SK-N-MC (cell line): ENCODE measurements around the gene OSBPL1A.

Experiments
- DNase-seq: peaks from one replicate; pipeline ENCODE4 v3.0.0-alpha.2; 2011; ENCODE audit warnings: low read depth, low spot score
- H3K27ac ChIP-seq: fragments of 200-600 bp; sonication (generic); 2 replicates; pipeline ENCODE4 v1.5.1; 2016; ENCODE audit warnings: mixed run types
- H3K36me3 ChIP-seq: fragments of 200-600 bp; sonication (generic); 2 replicates; pipeline ENCODE4 v1.6.1; 2017; ENCODE audit warnings: antibody characterized with exemption, low read length, mixed read lengths; ENCODE audit not compliant: insufficient read depth
- H3K4me3 ChIP-seq: fragments of 200-600 bp; sonication (generic); 2 replicates; pipeline ENCODE4 v1.5.1; 2016
- H3K9ac ChIP-seq: fragments of 200-600 bp; sonication (generic); 2 replicates; pipeline ENCODE4 v1.8.0; 2017; ENCODE audit warnings: mixed run types, mixed read lengths; ENCODE audit not compliant: insufficient read length
- H3K9me3 ChIP-seq: fragments of 200-600 bp; sonication (generic); 2 replicates; pipeline ENCODE4 v1.6.1; 2017; ENCODE audit warnings: low read depth, mild to moderate bottlenecking, antibody characterized with exemption, low read length, moderate library complexity, mixed read lengths
- EZH2 ChIP-seq: fragments of 200-600 bp; sonication (generic); IDR thresholded peaks from one replicate; pipeline ENCODE4 v1.6.1; 2017; ENCODE audit warnings: antibody characterized with exemption
- FOXP2 ChIP-seq: optimal IDR thresholded peaks from 2 replicates; pipeline ENCODE3; 2011; ENCODE audit warnings: mild to moderate bottlenecking, moderate library complexity; ENCODE audit not compliant: insufficient read depth; ENCODE audit errors: extremely low read length, control extremely low read depth
- POLR2AphosphoS5 ChIP-seq: IDR thresholded peaks from 2 replicates; pipeline ENCODE4 v1.6.1; 2012; ENCODE audit warnings: mild to moderate bottlenecking, low read depth, low read length, borderline replicate concordance

OSBPL1A gene

DNA sequence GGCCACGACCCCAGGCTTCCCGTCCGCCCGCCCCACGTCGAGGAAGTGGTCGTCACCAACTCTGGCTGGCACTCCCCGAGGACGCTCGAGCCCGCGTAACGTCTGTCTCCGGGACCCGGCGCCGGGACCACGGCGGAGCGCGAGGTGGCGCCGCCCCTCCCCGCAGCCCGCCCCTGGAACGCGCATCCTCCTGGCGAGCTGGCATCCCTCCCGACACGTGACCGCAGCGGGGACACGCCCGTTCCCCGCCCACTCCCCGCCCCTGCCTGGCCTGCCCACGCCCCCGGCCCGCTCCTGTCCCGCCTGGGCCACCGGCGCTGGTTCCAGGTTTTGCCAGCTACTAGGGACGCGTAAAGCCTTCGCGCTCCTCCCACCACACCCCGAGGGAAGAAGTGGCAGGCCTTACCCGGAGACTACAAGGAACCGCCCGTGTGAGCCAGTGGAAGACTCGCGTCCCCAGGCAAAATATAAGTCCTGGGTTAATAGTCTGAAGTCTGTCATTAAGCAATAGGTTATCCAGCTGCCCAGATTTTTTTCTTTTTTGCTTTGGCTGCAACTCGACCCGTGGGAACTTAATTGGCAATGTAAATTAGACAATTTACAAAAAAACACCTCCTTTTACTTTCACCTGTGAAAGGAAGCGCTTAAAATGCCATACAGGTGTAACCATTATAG lies at the start of gene OSBPL1A:
Gene OSBPL1A, minus strand, starts transcription at position 131 of the 675 bp plus-strand sequence. CDS start 20,291 bp downstream, outside the sequence.
- TF ChIP-seq FOXP2 (peak; percentile 63), POLR2AphosphoS5 (peak; percentile 90), EZH2 (no peak)
- H3K9me3 ChIP-seq, result no peaks in the 10 kb centered on the region
- peak; percentile 68 for DNase-seq
- peak within 1 kb of the TSS; percentile 99 for H3K4me3 ChIP-seq
- H3K27ac ChIP-seq, result peak within 1 kb of the TSS; percentile 47
- H3K9ac ChIP-seq, result peak within 1 kb of the TSS; percentile 93
- H3K36me3 ChIP-seq, result no peaks in the 10 kb centered on the region

DNA sequence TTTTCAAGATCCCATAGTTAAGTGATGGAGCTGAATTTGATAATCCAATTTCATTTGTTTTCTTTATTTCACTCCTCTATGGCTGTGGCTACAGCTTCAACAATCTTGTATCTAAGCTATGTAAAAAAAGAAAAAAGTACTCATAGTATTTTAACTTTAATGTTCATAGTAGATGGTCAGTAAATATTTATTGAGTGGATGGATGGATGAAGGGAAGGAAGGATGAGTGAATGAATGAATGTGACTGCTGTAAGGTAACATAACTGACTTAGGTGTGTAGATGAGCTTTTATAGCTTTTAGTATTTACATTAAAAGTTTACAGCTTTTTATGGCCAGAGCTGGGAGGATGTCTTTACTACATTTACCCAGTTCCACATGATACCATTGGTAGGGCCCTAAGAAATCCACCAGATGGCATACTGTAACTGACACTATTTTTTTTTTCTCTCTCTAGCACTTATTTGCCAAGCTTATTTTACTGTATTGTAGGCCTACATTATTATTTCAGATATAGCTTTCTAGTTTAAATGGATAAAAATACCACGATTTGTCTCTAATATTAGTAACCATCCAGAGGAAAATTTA lies 49.4 kb upstream of the OSBPL1A start:
- Histone ChIP-seq H3K9me3 (no peaks in the 10 kb centered on the region), H3K36me3 (peaks cover 79% of the 10 kb centered on the region), H3K4me3 (no peak overlapping the region), H3K9ac (no peak overlapping the region), H3K27ac (no peak overlapping the region)
- TF ChIP-seq EZH2 (no peak), POLR2AphosphoS5 (no peak), FOXP2 (no peak)
- no peak for DNase-seq

DNA sequence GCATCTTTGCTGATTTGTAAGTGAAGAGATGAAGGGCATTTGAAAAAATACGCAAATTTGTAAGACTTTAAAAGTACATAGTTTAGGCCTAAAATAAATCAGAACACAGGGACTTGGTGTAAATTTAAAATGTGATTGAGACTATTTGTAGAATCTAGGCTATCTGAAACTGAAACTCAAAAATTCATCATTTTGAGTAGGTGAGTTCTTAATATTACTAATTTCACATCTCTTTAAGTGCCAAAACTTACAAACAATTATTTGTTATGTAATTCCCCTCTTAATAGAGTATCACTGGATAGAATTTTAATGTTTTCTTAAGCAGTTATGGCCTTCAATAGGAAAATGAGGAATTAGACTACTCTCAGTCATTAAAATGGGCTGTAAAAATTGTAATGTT lies 48.8 kb upstream of the OSBPL1A start:
- Histone ChIP-seq H3K27ac (no peak overlapping the region), H3K4me3 (no peak overlapping the region), H3K9ac (no peak overlapping the region), H3K36me3 (peaks cover 80% of the 10 kb centered on the region), H3K9me3 (no peaks in the 10 kb centered on the region)
- DNase-seq, result no peak
- TF ChIP-seq FOXP2, result no peak
- no peak for TF ChIP-seq EZH2
- no peak for TF ChIP-seq POLR2AphosphoS5

DNA sequence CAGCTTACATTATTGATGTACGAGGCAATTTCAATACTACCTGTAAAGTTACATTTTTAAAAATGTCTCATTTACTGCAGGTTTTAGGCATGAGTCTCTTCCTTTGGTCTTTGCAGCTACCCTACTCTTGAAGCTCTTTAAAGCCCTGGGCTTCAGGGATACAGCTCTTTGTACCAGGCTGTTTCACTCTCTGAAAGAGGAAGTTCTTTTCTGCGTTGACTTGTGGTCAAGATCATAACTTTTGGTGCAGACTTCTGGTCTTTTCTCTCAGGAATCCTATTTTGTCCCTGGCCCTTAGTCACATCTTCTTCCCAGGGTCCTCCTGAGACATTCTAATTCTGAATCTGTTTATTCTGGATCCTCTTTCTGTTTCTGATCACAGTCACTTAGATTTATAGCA lies 46.2 kb upstream of the OSBPL1A start:
- H3K4me3 ChIP-seq, result no peak overlapping the region
- H3K27ac ChIP-seq, result no peak overlapping the region
- no peak for TF ChIP-seq POLR2AphosphoS5
- no peak for TF ChIP-seq EZH2
- no peak for TF ChIP-seq FOXP2
- H3K36me3 ChIP-seq, result peaks cover 71% of the 10 kb centered on the region
- H3K9ac ChIP-seq, result no peak overlapping the region
- no peaks in the 10 kb centered on the region for H3K9me3 ChIP-seq
- no peak for DNase-seq

DNA sequence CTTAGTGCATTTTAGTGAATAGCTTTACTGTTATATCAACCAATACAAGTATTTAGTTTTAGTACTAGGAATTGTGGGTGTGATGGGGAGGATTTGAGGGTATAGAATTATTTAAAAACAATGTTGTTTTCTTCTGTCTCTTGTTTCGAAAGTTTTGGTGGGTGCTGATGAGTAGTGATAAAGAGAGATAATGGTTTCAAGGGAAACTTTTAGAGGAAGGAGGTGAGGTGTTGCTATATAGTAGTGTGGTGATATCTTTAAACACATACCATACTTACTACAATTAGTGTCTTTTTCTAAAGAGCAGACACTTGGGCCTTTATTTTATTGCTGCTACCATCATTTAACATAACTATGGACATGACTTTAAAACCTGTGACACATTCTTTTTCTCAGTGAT lies 39.3 kb upstream of the OSBPL1A start:
- no peak for DNase-seq
- no peak overlapping the region for H3K27ac ChIP-seq

DNA sequence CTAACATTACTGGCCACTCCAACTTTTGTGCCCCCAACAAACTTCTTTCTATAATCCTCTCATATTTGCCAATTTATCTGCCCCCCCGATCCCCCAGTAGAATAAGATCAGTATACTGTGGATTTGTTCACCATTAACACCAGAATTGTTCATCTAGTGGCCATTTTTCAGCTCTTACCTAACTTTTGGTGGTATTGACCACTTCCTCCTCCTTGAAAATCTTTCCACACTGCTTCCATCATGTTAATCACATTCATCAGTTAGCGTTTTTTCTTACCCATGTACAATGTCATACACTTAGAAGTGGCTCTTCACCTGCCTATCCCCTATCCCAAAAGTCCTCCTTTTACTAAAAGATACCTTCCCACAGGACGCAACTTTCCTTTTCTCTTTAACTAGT lies 35.0 kb upstream of the OSBPL1A start:
- Histone ChIP-seq H3K4me3 (no peak overlapping the region), H3K9me3 (no peaks in the 10 kb centered on the region), H3K36me3 (peaks cover 28% of the 10 kb centered on the region; the same call in 1 of the 2 replicates), H3K9ac (no peak overlapping the region), H3K27ac (no peak overlapping the region)
- no peak for DNase-seq
- TF ChIP-seq FOXP2 (no peak), EZH2 (no peak), POLR2AphosphoS5 (no peak)

More for the DNA sequence above, 39.3 kb upstream of the OSBPL1A start:
- TF ChIP-seq FOXP2, result no peak
- no peak for TF ChIP-seq POLR2AphosphoS5
- no peak for TF ChIP-seq EZH2
- Histone ChIP-seq H3K36me3 (peaks cover 49% of the 10 kb centered on the region), H3K9ac (no peak overlapping the region), H3K4me3 (no peak overlapping the region), H3K9me3 (no peaks in the 10 kb centered on the region)

DNA sequence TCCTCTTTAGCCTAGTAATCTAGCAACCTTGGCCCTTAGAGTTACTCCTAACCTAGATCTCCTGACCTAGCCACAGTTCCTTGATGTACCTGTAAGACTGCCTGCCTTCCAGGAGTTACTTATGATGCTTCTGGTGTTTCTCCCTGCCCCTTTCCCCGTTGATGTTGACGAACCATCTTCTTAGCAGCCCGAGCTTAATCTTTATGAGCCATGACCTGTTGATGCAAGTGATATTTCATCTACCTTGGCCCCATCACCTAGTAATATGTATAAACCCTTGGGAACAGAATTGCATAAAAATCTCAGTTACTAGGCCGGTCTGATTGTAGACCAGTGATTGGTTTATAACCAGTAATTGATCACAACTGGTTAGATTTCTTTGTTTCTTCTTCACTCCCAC lies 31.6 kb upstream of the OSBPL1A start:
- H3K27ac ChIP-seq, result no peak overlapping the region
- no peak for DNase-seq
- peaks cover 17% of the 10 kb centered on the region; the same call in 1 of the 2 replicates for H3K36me3 ChIP-seq
- no peaks in the 10 kb centered on the region for H3K9me3 ChIP-seq
- H3K9ac ChIP-seq, result no peak overlapping the region
- TF ChIP-seq EZH2 (no peak), POLR2AphosphoS5 (no peak), FOXP2 (no peak)
- no peak overlapping the region for H3K4me3 ChIP-seq

DNA sequence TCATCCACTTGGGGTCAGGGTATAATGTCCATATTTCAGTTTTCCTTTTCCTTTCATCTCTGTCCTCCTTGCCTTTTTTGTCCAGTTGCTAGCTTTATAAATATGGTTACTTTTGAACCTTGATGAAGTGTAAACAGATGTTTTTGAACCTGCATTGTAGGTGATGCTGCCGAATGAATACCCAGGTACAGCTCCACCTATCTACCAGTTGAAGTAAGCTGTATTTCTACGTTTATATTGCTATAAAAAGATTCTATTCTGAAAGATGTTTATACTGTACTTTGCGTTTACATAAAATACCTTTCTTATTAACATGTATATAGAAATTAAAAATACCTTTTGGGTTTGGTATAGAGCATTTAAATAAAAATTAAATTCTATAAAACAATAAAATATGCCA lies 31.1 kb upstream of the OSBPL1A start:
- DNase-seq, result no peak
- H3K4me3 ChIP-seq, result no peak overlapping the region

More for the DNA sequence above, 31.1 kb upstream of the OSBPL1A start:
- H3K9ac ChIP-seq, result no peak overlapping the region
- TF ChIP-seq EZH2, result no peak
- TF ChIP-seq FOXP2, result no peak
- no peak for TF ChIP-seq POLR2AphosphoS5
- H3K27ac ChIP-seq, result no peak overlapping the region
- H3K9me3 ChIP-seq, result no peaks in the 10 kb centered on the region
- peaks cover 17% of the 10 kb centered on the region; the same call in 1 of the 2 replicates for H3K36me3 ChIP-seq
